PC-3 (cell line): ENCODE results near the gene MSX1. TPM values are rescaled to one million over a fixed set of nuclear protein-coding genes. Genes with fewer than 3 reads are reported as not detected.

Source experiments
- ATAC-seq: fragments of 200-7000 bp; cut with Tn5 transposase; 2 replicates; pipeline ENCODE4 v1.9.1; 2020; ENCODE audit warnings: mild to moderate bottlenecking, moderate library complexity
- BruUV-seq: library from RNA; stranded (reverse); fragments of 400-500 nt; replicated peaks from 2 replicates; lab custom pipeline; 2021; lab: Mats Ljungman, UMichigan
- CTCF ChIA-PET: fragments of 300-600 bp; sonication (Branson Sonifier 250); formaldehyde crosslinking; loops from one replicate; lab custom pipeline; 2022; ENCODE audit warnings: antibody characterized with exemption; lab: Charles Lee
- POLR2A ChIA-PET: fragments of 300-600 bp; sonication (Branson Sonifier 250); formaldehyde crosslinking; loops from one replicate; lab custom pipeline; 2022; ENCODE audit warnings: antibody characterized with exemption; ENCODE audit not compliant: unreplicated experiment; lab: Charles Lee
- DNase-seq: peaks from one replicate; pipeline ENCODE4 v3.0.0-alpha.2; 2015
- H2AFZ ChIP-seq: fragments of 300-600 bp; sonication (generic); 2 replicates; pipeline ENCODE4 v1.6.0; 2016; ENCODE audit warnings: antibody characterized with exemption, low read length
- H3F3A ChIP-seq: fragments of 300-600 bp; sonication (generic); one replicate; pipeline ENCODE4 v1.6.0; 2017; ENCODE audit warnings: antibody characterized with exemption, low read length, control low read depth, mild to moderate bottlenecking; ENCODE audit not compliant: unreplicated experiment
- H3K27ac ChIP-seq: fragments of 300-600 bp; sonication (generic); 2 replicates; pipeline ENCODE4 v1.5.1; 2016; ENCODE audit warnings: mild to moderate bottlenecking, low read length
- H3K27me3 ChIP-seq: fragments of 300-600 bp; sonication (generic); 2 replicates; pipeline ENCODE4 v1.6.1; 2016; ENCODE audit warnings: low read length, mixed read lengths
- H3K36me3 ChIP-seq: fragments of 300-600 bp; sonication (generic); 2 replicates; pipeline ENCODE4 v1.6.1; 2016; ENCODE audit warnings: low read depth, mixed run types, low read length, mixed read lengths
- H3K4me1 ChIP-seq: fragments of 300-600 bp; sonication (generic); 2 replicates; pipeline ENCODE4 v1.5.1; 2016; ENCODE audit warnings: low read length; ENCODE audit not compliant: insufficient read depth
- H3K4me2 ChIP-seq: fragments of 300-600 bp; sonication (generic); 2 replicates; pipeline ENCODE4 v1.6.0; 2016; ENCODE audit warnings: low read length
- H3K4me3 ChIP-seq: fragments of 300-600 bp; sonication (generic); 2 replicates; pipeline ENCODE4 v1.5.1; 2016; ENCODE audit warnings: mild to moderate bottlenecking, low read length, mixed read lengths
- H3K79me2 ChIP-seq: fragments of 300-600 bp; sonication (generic); 2 replicates; pipeline ENCODE4 v1.6.1; 2017; ENCODE audit warnings: low read length, mixed read lengths
- H3K9ac ChIP-seq: fragments of 300-600 bp; sonication (generic); 2 replicates; pipeline ENCODE4 v1.6.0; 2016; ENCODE audit warnings: mild to moderate bottlenecking, low read length
- H3K9me2 ChIP-seq: fragments of 300-600 bp; sonication (generic); replicated peaks from 2 replicates; pipeline ENCODE4 v1.6.1; 2016; ENCODE audit warnings: mixed run types, low read length, mixed read lengths
- H3K9me3 ChIP-seq: fragments of 300-600 bp; sonication (generic); 2 replicates; pipeline ENCODE4 v1.6.1; 2016; ENCODE audit warnings: low read length, mixed read lengths
- H4K20me1 ChIP-seq: fragments of 300-600 bp; sonication (generic); 2 replicates; pipeline ENCODE4 v1.6.1; 2016; ENCODE audit warnings: low read length, mixed read lengths
- EZH2 ChIP-seq: fragments of 300-600 bp; sonication (generic); IDR thresholded peaks from one replicate; pipeline ENCODE4 v1.6.1; 2017; ENCODE audit warnings: antibody characterized with exemption, mild to moderate bottlenecking, low read length; ENCODE audit not compliant: unreplicated experiment
- EZH2phosphoT487 ChIP-seq: fragments of 300-600 bp; sonication (generic); IDR thresholded peaks from 2 replicates; pipeline ENCODE4 v1.6.1; 2018; ENCODE audit warnings: mild to moderate bottlenecking, antibody characterized with exemption, low read length, borderline replicate concordance
- intact Hi-C: fragments of 100-400 bp; cut with micrococcal nuclease; formaldehyde crosslinking; loops from 2 replicates; pipeline ENCODE4 v1.9.0; 2023
- total RNA-seq: library from RNA; depleted of rRNA; stranded (reverse); fragments of >200 nt; gene quantifications from 2 replicates; pipeline ENCODE4 v1.2.3, GENCODE V29; 2014
- TF ChIP-seq, protein P1 (sequence below): fragments of 300-600 bp; sonication (generic); conservative IDR thresholded peaks from 2 replicates; pipeline ENCODE4 v1.5.1; 2017; ENCODE audit warnings: antibody characterized with exemption, low read depth, mild to moderate bottlenecking, low read length

MSX1 gene
- total RNA-seq, 1 experiment from 2014 or later, result 7.5 TPM

DNA sequence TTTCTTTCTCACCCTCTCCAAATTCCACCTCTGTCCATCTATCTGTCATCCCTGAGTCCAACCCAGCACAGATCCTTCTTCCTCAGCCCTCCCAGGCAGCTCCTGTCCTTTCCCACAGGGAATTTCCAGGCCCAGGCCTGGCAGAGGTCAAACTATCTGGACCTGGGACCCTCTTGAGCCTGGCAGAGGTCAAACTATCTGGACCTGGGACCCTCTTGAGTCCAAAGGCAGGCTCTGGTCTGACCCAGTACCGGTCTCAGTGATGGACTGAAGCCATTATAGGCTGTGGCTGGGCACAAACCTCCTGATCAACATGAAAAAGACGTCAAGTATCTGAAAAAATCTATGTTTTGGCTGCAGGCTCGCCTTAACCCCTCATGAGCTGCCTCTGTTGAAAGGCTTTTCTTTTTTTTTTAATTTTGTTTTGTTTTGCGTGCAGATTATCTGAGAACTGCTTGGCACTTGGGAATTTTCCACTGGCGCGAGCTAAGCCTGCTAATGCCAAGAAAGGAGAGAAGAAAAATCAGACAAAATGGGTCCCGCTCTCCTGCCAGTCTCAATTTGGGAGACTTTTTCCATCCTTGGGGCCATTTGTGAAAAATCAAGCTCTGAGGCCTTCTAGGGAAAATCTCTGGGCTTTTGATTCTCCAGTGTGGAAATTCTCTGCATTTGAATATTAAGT, 31.2 kb downstream of the MSX1 start:
- Histone ChIP-seq H3K4me3 (no peak overlapping the region), H3K27me3 (peaks cover 36% of the 10 kb centered on the region), H3F3A (no peaks in the 10 kb centered on the region), H3K9ac (no peak overlapping the region), H3K9me2 (no peaks in the 10 kb centered on the region), H3K4me2 (no peak overlapping the region), H3K79me2 (no peaks in the 10 kb centered on the region), H4K20me1 (no peaks in the 10 kb centered on the region), H2AFZ (no peak overlapping the region), H3K9me3 (no peaks in the 10 kb centered on the region), H3K4me1 (no peaks in the 10 kb centered on the region), H3K36me3 (no peaks in the 10 kb centered on the region), H3K27ac (no peak overlapping the region)
- CTCF ChIA-PET, result no interaction called here
- DNase-seq, result no peak
- no peak for ATAC-seq
- POLR2A ChIA-PET, result no interaction called here
- intact Hi-C loops, result no loop called here
- no TSS peak for BruUV-seq
- no peak for TF ChIP-seq EZH2phosphoT487
- TF ChIP-seq, protein P1, sequence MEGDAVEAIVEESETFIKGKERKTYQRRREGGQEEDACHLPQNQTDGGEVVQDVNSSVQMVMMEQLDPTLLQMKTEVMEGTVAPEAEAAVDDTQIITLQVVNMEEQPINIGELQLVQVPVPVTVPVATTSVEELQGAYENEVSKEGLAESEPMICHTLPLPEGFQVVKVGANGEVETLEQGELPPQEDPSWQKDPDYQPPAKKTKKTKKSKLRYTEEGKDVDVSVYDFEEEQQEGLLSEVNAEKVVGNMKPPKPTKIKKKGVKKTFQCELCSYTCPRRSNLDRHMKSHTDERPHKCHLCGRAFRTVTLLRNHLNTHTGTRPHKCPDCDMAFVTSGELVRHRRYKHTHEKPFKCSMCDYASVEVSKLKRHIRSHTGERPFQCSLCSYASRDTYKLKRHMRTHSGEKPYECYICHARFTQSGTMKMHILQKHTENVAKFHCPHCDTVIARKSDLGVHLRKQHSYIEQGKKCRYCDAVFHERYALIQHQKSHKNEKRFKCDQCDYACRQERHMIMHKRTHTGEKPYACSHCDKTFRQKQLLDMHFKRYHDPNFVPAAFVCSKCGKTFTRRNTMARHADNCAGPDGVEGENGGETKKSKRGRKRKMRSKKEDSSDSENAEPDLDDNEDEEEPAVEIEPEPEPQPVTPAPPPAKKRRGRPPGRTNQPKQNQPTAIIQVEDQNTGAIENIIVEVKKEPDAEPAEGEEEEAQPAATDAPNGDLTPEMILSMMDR, result no peak
- no peak for TF ChIP-seq EZH2

DNA sequence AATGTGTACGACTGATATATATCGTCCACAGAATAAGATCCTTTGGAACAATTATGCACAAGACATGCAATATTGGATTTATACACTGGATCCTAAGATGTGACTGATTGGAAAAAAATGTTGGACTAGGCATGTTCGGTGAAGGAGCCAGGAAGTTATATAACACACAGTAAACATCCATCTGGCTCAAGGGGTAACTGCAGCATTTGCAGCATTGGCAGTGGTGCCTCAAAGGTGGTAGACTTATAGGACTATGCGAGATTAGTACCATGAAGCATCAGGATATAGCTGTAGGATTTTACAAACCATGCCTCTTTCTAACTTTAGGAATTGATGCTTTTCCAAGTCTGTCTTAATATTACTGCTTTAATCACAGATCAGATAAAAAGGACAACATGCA, 34.3 kb downstream of the MSX1 start:
- no peak for DNase-seq

More for the DNA sequence above, 34.3 kb downstream of the MSX1 start:
- no peaks in the 10 kb centered on the region for H3K79me2 ChIP-seq
- ATAC-seq, result no peak
- H3K9me3 ChIP-seq, result no peaks in the 10 kb centered on the region
- H3K9me2 ChIP-seq, result no peaks in the 10 kb centered on the region
- H2AFZ ChIP-seq, result no peak overlapping the region
- no peak overlapping the region for H3K27ac ChIP-seq
- no peaks in the 10 kb centered on the region for H4K20me1 ChIP-seq
- H3K27me3 ChIP-seq, result peaks cover 17% of the 10 kb centered on the region
- H3K36me3 ChIP-seq, result no peaks in the 10 kb centered on the region
- no peaks in the 10 kb centered on the region for H3K4me1 ChIP-seq
- POLR2A ChIA-PET, result no interaction called here
- H3K4me3 ChIP-seq, result no peak overlapping the region
- TF ChIP-seq EZH2, result no peak
- TF ChIP-seq, protein P1, result no peak
- no peak for TF ChIP-seq EZH2phosphoT487
- BruUV-seq, result no TSS peak
- no peak overlapping the region for H3K9ac ChIP-seq
- CTCF ChIA-PET, result no interaction called here
- intact Hi-C loops, result no loop called here
- H3F3A ChIP-seq, result no peaks in the 10 kb centered on the region
- H3K4me2 ChIP-seq, result no peak overlapping the region
